GM12878 (cell line): ENCODE measurements around the gene TPO. TPM values are rescaled to one million over a fixed set of nuclear protein-coding genes. Genes with fewer than 3 reads are reported as not detected.

Experiments
- ATAC-seq: fragments of 200-7000 bp; cut with Tn5 transposase; 3 replicates; pipeline ENCODE4 v1.9.1; 2020; ENCODE audit warnings: mild to moderate bottlenecking, moderate library complexity
- BruUV-seq: library from RNA; stranded (reverse); fragments of 400-500 nt; replicated peaks from 2 replicates; lab custom pipeline; 2021; lab: Mats Ljungman, UMichigan
- CTCF ChIA-PET: fragments of 300-600 bp; sonication (Branson Sonifier 250); formaldehyde crosslinking; extraction: SDS; loops from one replicate; lab custom pipeline; 2021; ENCODE audit warnings: inconsistent platforms; lab: Yijun Ruan, JAX
- POLR2A ChIA-PET: fragments of 350-600 bp; formaldehyde crosslinking; extraction: SDS; loops from one replicate; lab custom pipeline; 2021; ENCODE audit warnings: inconsistent platforms; lab: Charles Lee
- RAD21 ChIA-PET: fragments of 300-600 bp; sonication (Branson Sonifier 250); formaldehyde crosslinking; loops from one replicate; lab custom pipeline; 2023; ENCODE audit warnings: antibody characterized with exemption; ENCODE audit not compliant: unreplicated experiment; lab: Charles Lee
- SMC1A ChIA-PET: fragments of 300-600 bp; sonication (Branson Sonifier 250); formaldehyde crosslinking; loops from one replicate; lab custom pipeline; 2023; ENCODE audit not compliant: unreplicated experiment, uncharacterized antibody; lab: Charles Lee
- DNase-seq: peaks from one replicate; pipeline ENCODE4 v3.0.0-alpha.2; 2011; ENCODE audit warnings: low read depth, low spot score
- FAIRE-seq: peaks from 3 replicates; lab custom pipeline; 2011; peaks lifted over from hg19 to GRCh38; lab: Jason Lieb, UNC
- H2AFZ ChIP-seq: 2 replicates; pipeline ENCODE4 v1.6.0; 2011; ENCODE audit warnings: low read depth, low read length, control low read depth; ENCODE audit not compliant: control insufficient read depth
- H3K27ac ChIP-seq: 2 replicates; pipeline ENCODE4 v1.5.1; 2011; ENCODE audit warnings: control low read depth; ENCODE audit not compliant: control insufficient read depth, insufficient read depth
- H3K27me3 ChIP-seq, 2 experiments: replicated peaks in 1 of 2; 2 replicates each; pipeline versions ENCODE4 v1.6.0 to v1.6.1; 2011; ENCODE audit warnings: low read length in 1 of 2; ENCODE audit not compliant: control insufficient read depth in 2 of 2, insufficient read depth in 2 of 2
- H3K36me3 ChIP-seq, 2 experiments: 2 replicates each; pipeline ENCODE4 v1.5.1; 2011; ENCODE audit warnings: low read length in 1 of 2; ENCODE audit not compliant: control insufficient read depth in 2 of 2, insufficient read depth in 2 of 2
- H3K4me1 ChIP-seq: 2 replicates; pipeline ENCODE4 v1.6.1; 2011; ENCODE audit warnings: mild to moderate bottlenecking, low read length, moderate library complexity, mixed read lengths; ENCODE audit not compliant: control insufficient read depth, insufficient read depth
- H3K4me2 ChIP-seq: 2 replicates; pipeline ENCODE4 v1.6.0; 2011; ENCODE audit warnings: control low read depth; ENCODE audit not compliant: control insufficient read depth, insufficient read depth
- H3K4me3 ChIP-seq: fragments of 200-600 bp; sonication (generic); 2 replicates; pipeline ENCODE4 v1.5.1; 2016
- H3K79me2 ChIP-seq: 2 replicates; pipeline ENCODE4 v1.6.0; 2011; ENCODE audit warnings: low read length; ENCODE audit not compliant: control insufficient read depth, insufficient read depth
- H3K9ac ChIP-seq: 2 replicates; pipeline ENCODE4 v1.8.0; 2011; ENCODE audit warnings: low read length, control low read depth, mixed read lengths; ENCODE audit not compliant: control insufficient read depth, insufficient read depth
- H3K9me3 ChIP-seq: replicated peaks from 3 replicates; pipeline ENCODE4 v1.5.1; 2011; ENCODE audit warnings: mild to moderate bottlenecking, low read length; ENCODE audit not compliant: control insufficient read depth, insufficient read depth
- H4K20me1 ChIP-seq: 2 replicates; pipeline ENCODE4 v1.6.0; 2011; ENCODE audit not compliant: control insufficient read depth, insufficient read depth
- ATF7 ChIP-seq: fragments of 450-650 bp; IDR thresholded peaks from 2 replicates; pipeline ENCODE4 v1.6.1; 2016; ENCODE audit warnings: low read depth, mild to moderate bottlenecking
- BMI1 ChIP-seq: fragments of 450-650 bp; IDR thresholded peaks from 2 replicates; pipeline ENCODE4 v1.6.1; 2016; ENCODE audit warnings: mild to moderate bottlenecking, moderate library complexity, borderline replicate concordance
- BRCA1 ChIP-seq: IDR thresholded peaks from 2 replicates; pipeline ENCODE4 v1.6.1; 2011; ENCODE audit warnings: low read depth, low read length, improper control_type of control experiment
- EGR1 ChIP-seq, 2 experiments: IDR thresholded peaks; 1 replicate in 1 of 2; 2 replicates in 1 of 2; pipeline ENCODE4 v1.6.1; 2011 to 2012; ENCODE audit warnings: low read depth in 2 of 2, low read length in 2 of 2, borderline replicate concordance in 1 of 2, mild to moderate bottlenecking in 1 of 2, moderate library complexity in 1 of 2
- GABPA ChIP-seq: IDR thresholded peaks from 2 replicates; pipeline ENCODE4 v1.6.1; 2014; ENCODE audit warnings: antibody characterized with exemption, low read depth, mild to moderate bottlenecking, inconsistent platforms
- JUND ChIP-seq: IDR thresholded peaks from 2 replicates; pipeline ENCODE4 v1.6.1; 2012; ENCODE audit warnings: low read depth, mild to moderate bottlenecking, low read length, improper control_type of control experiment, moderate library complexity
- KLF5 ChIP-seq: fragments of 450-650 bp; IDR thresholded peaks from 2 replicates; pipeline ENCODE4 v1.6.1; 2014; ENCODE audit warnings: mild to moderate bottlenecking; ENCODE audit not compliant: partially characterized antibody
- MTA2 ChIP-seq: fragments of 450-650 bp; IDR thresholded peaks from 2 replicates; pipeline ENCODE4 v1.6.1; 2016; ENCODE audit warnings: low read depth, mild to moderate bottlenecking, moderate library complexity
- PAX5 ChIP-seq: IDR thresholded peaks from 2 replicates; pipeline ENCODE4 v1.6.1; 2011; ENCODE audit warnings: low read depth, low read length, borderline replicate concordance
- SIN3A ChIP-seq: IDR thresholded peaks from 2 replicates; pipeline ENCODE4 v1.6.1; 2012; ENCODE audit warnings: low read depth, low read length, improper control_type of control experiment
- SP1 ChIP-seq: IDR thresholded peaks from one replicate; pipeline ENCODE4 v1.6.1; 2011; ENCODE audit warnings: low read depth, low read length
- WRNIP1 ChIP-seq: IDR thresholded peaks from 2 replicates; pipeline ENCODE4 v1.6.1; 2011; ENCODE audit warnings: low read depth, low read length, improper control_type of control experiment, borderline replicate concordance
- ZNF217 ChIP-seq: fragments of 450-650 bp; IDR thresholded peaks from 2 replicates; pipeline ENCODE4 v1.6.1; 2017; ENCODE audit warnings: antibody characterized with exemption, mild to moderate bottlenecking
- ZNF274 ChIP-seq: IDR thresholded peaks from one replicate; pipeline ENCODE4 v1.8.0; 2011; ENCODE audit not compliant: insufficient read length, insufficient read depth
- WGBS: methylation state at CpG from one replicate; pipeline ENCODE4 v1.1.6; 2016; ENCODE audit warnings: low lambda C conversion rate; ENCODE audit not compliant: insufficient replicate concordance, insufficient coverage; ENCODE audit errors: missing lambda C conversion rate; 5-methylcytosine and 5-hydroxymethylcytosine counted together
- in situ Hi-C: fragments of 300-500 bp; cut with MboI; formaldehyde crosslinking; loops from 9 replicates; pipeline ENCODE4 v1.14.3; 2018; ENCODE audit warnings: mixed read lengths
- intact Hi-C: fragments of 100-400 bp; cut with micrococcal nuclease; formaldehyde crosslinking; loops from one replicate; pipeline ENCODE4 v1.14.2; 2022; ENCODE audit not compliant: unreplicated experiment
- polyA plus RNA-seq, 11 experiments: library from polyadenylated mRNA; depleted of rRNA in 4 of 11; unstranded in 6 of 11; stranded (reverse) in 5 of 11; fragments of >200 nt; fragmentation: Nextera tagmentation in 4 of 11; fragmentation: Illumina TruSeq in 1 of 11; extraction: Ambion mirVana in 4 of 11; extraction: Trizol in 1 of 11; gene quantifications; 1 replicate in 1 of 11; 2 replicates in 10 of 11; pipeline versions ENCODE4 v1.2.1 to v1.2.3, GENCODE V29; 2011 to 2016; ENCODE audit warnings: inconsistent platforms in 2 of 11, missing spikeins in 2 of 11, low read depth in 1 of 11
- total RNA-seq, 4 experiments: library from RNA; depleted of rRNA in 3 of 4; stranded (reverse); fragments of >200 nt in 3 of 4; fragmentation: Illumina TruSeq in 1 of 4; extraction: Trizol in 1 of 4; gene quantifications; 2 replicates each; pipeline versions ENCODE4 v1.2.1 to v1.2.3, GENCODE V29; 2013 to 2021
- TF ChIP-seq, protein P1 (sequence below): fragments of 450-650 bp; IDR thresholded peaks from 2 replicates; pipeline ENCODE4 v1.6.1; 2017; ENCODE audit warnings: mild to moderate bottlenecking, moderate library complexity
- TF ChIP-seq, protein P2 (sequence below): IDR thresholded peaks from 2 replicates; pipeline ENCODE4 v1.6.1; 2012; ENCODE audit warnings: low read depth, low read length, improper control_type of control experiment
- TF ChIP-seq, protein P3 (sequence below): fragments of 450-650 bp; IDR thresholded peaks from 2 replicates; pipeline ENCODE4 v1.6.1; 2017; ENCODE audit warnings: antibody characterized with exemption, mild to moderate bottlenecking, moderate library complexity
- TF ChIP-seq, protein P4 (sequence below): IDR thresholded peaks from 2 replicates; pipeline ENCODE4 v1.6.1; 2012; ENCODE audit warnings: low read depth, low read length, improper control_type of control experiment

TPO gene
- total and polyA plus RNA-seq, 10 of the 15 experiments (the other 5 are each of a cell fraction or from before 2014, with no cell fraction given) = 0.07 to 0.11 TPM; not detected in 8

DNA sequence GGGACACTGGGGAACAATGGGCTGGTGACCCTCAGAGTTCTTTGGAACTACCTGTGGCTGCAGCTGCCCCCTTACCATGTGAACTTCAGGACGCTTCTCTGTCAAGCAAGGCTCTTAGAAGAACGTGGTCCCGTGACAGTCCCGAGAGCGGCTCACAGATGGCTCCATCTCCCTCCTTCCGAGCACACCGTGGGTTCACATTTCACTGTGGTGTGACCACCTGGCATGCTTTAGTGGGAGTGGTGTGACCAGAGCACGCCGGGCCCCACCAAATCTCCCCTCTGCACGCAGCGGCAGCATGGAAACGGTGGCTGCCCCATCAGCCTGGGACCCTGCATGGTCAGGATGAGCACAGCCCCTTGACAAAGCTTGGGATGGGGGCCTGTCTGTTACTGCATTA is 9.7 kb upstream of the TPO start:
- DNase-seq = no peak
- no peaks in the 10 kb centered on the region for H3K79me2 ChIP-seq
- H3K27me3 ChIP-seq = no peaks in the 10 kb centered on the region
- in situ Hi-C loops (no loop called here), intact Hi-C loops (no loop called here)
- H4K20me1 ChIP-seq = no peaks in the 10 kb centered on the region
- no peak overlapping the region for H3K27ac ChIP-seq
- H3K4me3 ChIP-seq = no peak overlapping the region
- no TSS peak for BruUV-seq
- H3K4me2 ChIP-seq = no peak overlapping the region
- no peaks in the 10 kb centered on the region for H3K4me1 ChIP-seq
- no peak for FAIRE-seq
- ChIA-PET SMC1A (no interaction called here), RAD21 (no interaction called here), CTCF (no interaction called here), POLR2A (no interaction called here)
- H3K36me3 ChIP-seq = no peaks in the 10 kb centered on the region
- no peak overlapping the region for H3K9ac ChIP-seq
- TF ChIP-seq, protein P1, sequence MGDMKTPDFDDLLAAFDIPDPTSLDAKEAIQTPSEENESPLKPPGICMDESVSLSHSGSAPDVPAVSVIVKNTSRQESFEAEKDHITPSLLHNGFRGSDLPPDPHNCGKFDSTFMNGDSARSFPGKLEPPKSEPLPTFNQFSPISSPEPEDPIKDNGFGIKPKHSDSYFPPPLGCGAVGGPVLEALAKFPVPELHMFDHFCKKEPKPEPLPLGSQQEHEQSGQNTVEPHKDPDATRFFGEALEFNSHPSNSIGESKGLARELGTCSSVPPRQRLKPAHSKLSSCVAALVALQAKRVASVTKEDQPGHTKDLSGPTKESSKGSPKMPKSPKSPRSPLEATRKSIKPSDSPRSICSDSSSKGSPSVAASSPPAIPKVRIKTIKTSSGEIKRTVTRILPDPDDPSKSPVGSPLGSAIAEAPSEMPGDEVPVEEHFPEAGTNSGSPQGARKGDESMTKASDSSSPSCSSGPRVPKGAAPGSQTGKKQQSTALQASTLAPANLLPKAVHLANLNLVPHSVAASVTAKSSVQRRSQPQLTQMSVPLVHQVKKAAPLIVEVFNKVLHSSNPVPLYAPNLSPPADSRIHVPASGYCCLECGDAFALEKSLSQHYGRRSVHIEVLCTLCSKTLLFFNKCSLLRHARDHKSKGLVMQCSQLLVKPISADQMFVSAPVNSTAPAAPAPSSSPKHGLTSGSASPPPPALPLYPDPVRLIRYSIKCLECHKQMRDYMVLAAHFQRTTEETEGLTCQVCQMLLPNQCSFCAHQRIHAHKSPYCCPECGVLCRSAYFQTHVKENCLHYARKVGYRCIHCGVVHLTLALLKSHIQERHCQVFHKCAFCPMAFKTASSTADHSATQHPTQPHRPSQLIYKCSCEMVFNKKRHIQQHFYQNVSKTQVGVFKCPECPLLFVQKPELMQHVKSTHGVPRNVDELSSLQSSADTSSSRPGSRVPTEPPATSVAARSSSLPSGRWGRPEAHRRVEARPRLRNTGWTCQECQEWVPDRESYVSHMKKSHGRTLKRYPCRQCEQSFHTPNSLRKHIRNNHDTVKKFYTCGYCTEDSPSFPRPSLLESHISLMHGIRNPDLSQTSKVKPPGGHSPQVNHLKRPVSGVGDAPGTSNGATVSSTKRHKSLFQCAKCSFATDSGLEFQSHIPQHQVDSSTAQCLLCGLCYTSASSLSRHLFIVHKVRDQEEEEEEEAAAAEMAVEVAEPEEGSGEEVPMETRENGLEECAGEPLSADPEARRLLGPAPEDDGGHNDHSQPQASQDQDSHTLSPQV = no peak
- no peak for TF ChIP-seq GABPA
- no peak for TF ChIP-seq ZNF217
- TF ChIP-seq, protein P2, sequence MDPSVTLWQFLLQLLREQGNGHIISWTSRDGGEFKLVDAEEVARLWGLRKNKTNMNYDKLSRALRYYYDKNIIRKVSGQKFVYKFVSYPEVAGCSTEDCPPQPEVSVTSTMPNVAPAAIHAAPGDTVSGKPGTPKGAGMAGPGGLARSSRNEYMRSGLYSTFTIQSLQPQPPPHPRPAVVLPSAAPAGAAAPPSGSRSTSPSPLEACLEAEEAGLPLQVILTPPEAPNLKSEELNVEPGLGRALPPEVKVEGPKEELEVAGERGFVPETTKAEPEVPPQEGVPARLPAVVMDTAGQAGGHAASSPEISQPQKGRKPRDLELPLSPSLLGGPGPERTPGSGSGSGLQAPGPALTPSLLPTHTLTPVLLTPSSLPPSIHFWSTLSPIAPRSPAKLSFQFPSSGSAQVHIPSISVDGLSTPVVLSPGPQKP = no peak
- no peak for TF ChIP-seq EGR1 (IDR thresholded peaks at IDR 0.05; ENCODE audit: borderline replicate concordance in 1 of 2, low read depth in 2 of 2, low read length in 2 of 2)
- no peak for TF ChIP-seq MTA2
- TF ChIP-seq PAX5 = no peak
- TF ChIP-seq BMI1 = no peak
- TF ChIP-seq SP1 = no peak
- TF ChIP-seq, protein P3, sequence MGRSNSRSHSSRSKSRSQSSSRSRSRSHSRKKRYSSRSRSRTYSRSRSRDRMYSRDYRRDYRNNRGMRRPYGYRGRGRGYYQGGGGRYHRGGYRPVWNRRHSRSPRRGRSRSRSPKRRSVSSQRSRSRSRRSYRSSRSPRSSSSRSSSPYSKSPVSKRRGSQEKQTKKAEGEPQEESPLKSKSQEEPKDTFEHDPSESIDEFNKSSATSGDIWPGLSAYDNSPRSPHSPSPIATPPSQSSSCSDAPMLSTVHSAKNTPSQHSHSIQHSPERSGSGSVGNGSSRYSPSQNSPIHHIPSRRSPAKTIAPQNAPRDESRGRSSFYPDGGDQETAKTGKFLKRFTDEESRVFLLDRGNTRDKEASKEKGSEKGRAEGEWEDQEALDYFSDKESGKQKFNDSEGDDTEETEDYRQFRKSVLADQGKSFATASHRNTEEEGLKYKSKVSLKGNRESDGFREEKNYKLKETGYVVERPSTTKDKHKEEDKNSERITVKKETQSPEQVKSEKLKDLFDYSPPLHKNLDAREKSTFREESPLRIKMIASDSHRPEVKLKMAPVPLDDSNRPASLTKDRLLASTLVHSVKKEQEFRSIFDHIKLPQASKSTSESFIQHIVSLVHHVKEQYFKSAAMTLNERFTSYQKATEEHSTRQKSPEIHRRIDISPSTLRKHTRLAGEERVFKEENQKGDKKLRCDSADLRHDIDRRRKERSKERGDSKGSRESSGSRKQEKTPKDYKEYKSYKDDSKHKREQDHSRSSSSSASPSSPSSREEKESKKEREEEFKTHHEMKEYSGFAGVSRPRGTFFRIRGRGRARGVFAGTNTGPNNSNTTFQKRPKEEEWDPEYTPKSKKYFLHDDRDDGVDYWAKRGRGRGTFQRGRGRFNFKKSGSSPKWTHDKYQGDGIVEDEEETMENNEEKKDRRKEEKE = no peak
- TF ChIP-seq KLF5 = no peak
- TF ChIP-seq, protein P4, sequence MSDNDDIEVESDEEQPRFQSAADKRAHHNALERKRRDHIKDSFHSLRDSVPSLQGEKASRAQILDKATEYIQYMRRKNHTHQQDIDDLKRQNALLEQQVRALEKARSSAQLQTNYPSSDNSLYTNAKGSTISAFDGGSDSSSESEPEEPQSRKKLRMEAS = no peak
- TF ChIP-seq WRNIP1 = no peak
- no peak for TF ChIP-seq SIN3A
- no peak for TF ChIP-seq ZNF274
- no peak for TF ChIP-seq JUND
- no peak for TF ChIP-seq ATF7
- no peak for TF ChIP-seq BRCA1
- no peak overlapping the region for H2AFZ ChIP-seq
- no peak for ATAC-seq
- no peaks in the 10 kb centered on the region; the same call in 1 of the 3 replicates for H3K9me3 ChIP-seq
- WGBS = 42% methylated on average over 12 of the region's 12 CpGs
